ENCODE measurements around the gene OLFML2B.

DNA sequence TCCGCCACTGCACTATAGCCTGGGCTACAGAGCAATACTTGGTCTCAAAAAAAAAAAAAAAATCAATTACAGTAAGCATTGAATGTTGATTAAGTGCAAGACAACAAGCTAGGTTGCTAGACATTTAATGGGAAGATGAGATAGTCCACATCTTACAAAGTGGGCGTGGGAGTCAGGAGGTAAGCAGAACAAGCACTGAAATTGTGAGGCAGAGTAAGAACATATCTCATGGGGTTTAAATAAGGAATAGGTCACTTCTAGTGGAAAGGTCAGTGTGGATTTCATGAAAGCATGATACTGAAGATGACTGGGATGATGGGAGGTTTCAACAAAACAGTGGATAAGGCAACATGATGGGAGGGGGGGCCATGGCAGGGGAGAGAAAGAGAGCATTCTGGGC is 1.9 kb upstream of the OLFML2B start:
- TF ChIP-seq, protein P1, sequence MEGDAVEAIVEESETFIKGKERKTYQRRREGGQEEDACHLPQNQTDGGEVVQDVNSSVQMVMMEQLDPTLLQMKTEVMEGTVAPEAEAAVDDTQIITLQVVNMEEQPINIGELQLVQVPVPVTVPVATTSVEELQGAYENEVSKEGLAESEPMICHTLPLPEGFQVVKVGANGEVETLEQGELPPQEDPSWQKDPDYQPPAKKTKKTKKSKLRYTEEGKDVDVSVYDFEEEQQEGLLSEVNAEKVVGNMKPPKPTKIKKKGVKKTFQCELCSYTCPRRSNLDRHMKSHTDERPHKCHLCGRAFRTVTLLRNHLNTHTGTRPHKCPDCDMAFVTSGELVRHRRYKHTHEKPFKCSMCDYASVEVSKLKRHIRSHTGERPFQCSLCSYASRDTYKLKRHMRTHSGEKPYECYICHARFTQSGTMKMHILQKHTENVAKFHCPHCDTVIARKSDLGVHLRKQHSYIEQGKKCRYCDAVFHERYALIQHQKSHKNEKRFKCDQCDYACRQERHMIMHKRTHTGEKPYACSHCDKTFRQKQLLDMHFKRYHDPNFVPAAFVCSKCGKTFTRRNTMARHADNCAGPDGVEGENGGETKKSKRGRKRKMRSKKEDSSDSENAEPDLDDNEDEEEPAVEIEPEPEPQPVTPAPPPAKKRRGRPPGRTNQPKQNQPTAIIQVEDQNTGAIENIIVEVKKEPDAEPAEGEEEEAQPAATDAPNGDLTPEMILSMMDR (IDR thresholded peaks at IDR 0.05) = no peak
- TF ChIP-seq POLR2A (IDR thresholded peaks at IDR 0.05) = no peak

Data from esophagus squamous epithelium (tissue), 4 donors.